ENCODE measurements around the gene HOXA2.

HOXA2 gene

DNA sequence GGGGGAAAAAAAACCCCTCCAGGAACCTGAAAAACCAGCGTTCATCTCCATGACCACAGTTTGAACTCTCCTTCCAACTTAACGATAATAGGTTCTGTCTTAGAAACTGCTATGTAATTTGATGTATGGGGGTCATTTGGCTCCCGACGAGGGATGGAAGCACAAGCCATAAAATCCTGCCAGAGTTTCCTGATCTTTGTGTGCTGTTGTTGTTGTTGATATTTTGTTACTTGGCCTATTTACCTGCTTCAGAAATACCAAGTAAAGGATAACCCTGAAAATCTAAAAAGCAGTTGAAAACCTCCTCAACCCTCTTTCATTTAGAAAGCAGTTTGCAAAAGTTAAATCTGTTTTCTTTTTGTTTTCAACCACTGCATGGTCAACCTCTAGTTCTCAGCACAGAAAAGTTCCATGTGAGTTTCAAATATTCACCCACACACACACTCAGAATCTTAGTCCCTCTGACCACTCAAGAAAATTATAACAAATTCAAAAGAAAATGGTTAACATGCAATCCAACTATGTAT lies 9.3 kb upstream of the HOXA2 start:
- no peak for DNase-seq (ENCODE audit: low read depth in 2 of 2)

DNA sequence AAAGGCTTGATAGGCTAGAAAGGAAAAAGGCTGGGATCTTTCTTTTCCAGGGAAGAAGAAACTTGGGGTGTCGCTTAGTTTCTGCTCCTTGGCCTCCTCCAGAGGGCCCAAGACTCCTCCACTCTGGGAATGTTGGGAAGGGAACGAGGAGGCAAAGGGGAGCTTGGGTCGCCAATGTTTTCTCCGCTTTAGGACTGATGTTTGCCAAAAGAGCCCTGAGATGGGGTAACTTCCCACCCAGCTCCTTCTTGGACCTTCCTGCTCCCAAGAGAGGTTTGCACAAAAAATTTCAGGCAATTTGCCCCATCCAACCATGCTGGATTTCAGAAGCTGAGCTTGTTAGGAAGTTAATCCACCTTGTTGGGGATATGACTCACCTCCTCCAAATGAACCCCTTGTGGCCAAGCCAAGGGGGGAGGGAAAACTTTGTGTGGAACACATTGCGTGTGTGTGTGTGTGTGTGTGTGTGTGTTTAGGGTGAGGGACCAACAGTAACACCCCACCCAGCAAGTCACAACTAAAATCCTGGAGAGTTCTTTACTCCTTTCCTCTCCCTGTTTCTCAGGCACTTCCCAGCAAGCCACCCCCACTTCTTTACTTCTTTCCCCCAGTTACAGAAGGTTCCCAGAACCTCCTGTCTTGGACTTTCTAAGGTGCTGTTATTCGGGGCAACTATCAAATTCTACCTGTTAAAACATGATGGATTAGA lies 8.7 kb upstream of the HOXA2 start:
- DNase-seq (ENCODE audit: low read depth in 2 of 2) = no peak

DNA sequence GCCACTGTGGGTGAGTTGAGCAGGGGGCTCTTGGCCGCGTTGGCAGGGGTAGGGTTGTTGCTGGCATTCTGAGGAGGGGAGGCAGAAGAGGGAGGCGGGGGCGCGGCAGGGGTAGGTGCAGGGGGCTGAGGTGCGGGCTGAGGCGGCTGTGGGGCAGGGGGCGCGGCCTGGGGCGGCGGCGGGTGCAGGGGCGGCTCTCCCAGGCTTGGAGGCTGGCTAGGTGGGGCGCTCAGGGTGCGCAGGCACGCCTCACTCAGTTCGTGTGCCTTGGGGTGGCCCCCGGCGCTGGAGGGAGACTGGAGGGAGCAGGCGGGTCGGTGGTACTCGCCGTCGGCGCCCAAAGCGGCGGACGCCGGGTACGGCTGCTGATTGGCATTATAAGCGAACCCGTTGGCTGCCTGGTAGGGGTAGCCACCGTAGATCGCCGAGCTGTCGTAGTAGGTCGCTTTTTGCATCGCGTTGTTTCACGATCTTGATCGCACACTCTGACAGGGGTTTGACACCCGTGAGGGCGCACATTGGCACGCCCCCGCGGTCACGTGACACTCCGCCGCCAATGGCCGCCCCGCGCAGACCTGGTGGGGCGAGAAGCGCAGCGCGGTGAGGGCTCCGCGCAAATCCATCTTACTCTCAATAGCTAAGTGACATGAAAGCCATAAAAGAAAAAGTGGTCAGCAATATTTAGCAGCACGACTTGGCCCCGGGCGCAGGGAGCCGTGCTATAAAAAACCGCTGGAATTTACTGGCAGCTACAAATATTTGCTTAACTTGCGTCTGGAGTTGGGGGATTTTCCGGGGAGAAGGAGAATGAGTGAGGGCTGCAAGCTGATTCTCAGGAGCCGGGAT lies 7.9 kb upstream of the HOXA2 start:
- no peak for DNase-seq (ENCODE audit: low read depth in 2 of 2)

DNA sequence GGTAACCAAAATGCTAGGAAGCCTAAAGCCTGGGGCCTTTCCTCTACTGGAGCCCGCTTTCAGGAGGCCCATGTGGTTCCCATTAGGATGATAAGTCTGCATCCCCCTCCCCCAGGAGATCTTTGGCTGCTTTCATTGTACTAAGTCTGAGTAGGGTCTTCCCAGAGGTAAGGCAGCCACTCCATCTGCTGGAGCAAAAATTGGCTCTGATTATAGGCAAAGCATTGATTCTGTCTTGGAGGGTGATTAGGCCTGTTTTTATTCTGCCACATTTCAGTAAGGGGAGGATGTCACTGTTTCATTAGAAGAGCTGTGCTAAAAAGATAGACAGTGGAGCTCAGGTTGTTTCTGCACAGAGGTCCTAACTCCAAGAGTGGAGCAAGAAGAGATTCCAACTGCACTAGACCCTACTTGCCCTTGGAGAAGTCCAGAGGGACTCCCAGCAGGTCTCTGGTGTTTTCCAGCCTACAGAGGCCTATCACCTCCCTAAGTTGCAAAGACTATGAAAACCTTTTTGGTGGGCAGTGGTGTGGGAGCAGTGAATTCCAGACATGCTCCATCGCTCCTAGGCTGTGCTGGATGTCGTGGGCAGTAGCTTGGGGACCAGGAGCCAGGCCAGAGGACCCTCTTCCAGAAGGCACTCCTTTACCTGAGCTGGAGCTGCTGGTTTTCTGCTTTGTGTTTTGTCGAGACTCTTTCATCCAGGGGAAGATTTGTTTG lies 7.1 kb upstream of the HOXA2 start:
- DNase-seq (ENCODE audit: low read depth in 2 of 2) = no peak

DNA sequence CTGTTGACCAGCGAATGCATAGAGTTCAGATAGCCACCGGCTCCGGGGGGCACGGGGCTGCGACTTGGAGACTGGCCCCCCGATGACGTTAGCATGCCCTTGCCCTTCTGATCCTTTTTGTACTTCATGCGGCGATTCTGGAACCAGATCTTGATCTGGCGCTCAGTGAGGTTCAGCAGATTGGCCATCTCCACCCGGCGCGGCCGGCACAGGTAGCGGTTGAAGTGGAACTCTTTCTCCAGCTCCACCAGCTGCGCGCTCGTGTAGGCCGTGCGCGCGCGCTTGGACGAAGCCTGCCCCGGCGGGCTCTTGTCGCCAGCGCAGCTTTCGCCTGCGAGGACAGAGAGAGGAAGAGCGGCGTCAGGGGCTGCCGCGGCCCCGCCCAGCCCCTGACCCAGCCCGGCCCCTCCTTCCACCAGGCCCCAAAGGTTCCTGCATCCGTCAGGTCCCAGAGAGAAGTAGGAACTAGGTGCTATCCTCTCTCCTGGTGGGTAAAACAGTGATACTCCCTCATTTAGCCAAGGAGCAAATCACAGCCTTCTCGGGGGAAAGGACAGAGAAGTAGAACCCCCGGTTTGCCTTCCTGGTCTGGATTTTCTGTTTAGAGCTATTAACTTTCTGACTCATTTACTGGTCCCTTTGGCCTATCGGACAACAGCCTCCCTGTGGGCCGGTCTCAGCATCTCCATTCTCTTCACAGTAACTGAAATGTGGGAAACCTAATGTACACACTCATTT lies 6.1 kb upstream of the HOXA2 start:
- DNase-seq (ENCODE audit: low read depth in 2 of 2) = no peak

DNA sequence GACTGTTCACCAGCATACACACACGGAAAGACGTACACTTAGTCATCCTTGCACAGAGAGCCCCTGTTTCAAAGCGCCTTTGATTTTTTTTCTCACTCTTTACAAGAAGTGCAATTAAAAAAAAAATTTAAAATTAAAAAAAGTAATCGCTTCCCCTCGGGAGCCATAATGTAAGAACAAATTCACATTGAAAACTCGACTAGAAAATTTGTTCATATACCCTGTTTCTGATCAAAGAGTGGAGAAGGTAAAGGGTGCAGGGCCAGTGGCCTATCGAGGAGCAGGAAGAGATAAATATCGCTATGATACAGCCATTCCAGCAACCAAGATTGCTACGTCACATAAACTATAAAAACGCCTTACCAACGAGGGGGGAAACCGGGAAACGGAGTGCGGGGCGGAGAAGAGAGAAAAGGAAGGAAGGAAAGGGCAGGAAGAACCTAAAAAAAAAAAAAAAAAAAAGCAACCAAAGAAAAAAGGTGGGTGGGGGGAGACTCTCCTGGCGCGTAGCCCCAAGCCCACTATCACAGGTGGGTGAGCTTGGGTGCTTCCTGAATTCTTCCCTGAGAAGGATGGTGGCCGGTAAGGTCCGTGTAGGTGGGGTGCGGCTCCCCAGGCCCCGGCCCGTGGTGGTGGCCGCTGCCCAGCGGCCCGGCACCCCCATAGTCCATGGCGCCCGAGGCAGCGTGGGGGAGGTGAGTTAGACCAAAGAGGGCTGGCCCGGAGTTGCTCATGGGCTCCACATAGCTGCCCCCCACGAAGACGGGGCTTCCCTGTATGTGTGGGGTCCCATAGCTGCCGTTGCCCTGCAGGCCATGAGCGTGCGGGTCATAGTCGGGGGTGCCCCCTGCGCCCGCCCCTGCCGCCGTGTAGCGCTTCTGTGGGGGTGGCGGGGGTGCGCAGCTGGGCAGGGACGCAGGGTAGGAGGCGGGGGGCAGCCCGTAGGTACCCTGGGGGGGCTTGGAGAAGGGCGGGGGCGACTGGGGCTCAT lies 5.2 kb upstream of the HOXA2 start:
- DNase-seq (ENCODE audit: low read depth in 2 of 2) = no peak

DNA sequence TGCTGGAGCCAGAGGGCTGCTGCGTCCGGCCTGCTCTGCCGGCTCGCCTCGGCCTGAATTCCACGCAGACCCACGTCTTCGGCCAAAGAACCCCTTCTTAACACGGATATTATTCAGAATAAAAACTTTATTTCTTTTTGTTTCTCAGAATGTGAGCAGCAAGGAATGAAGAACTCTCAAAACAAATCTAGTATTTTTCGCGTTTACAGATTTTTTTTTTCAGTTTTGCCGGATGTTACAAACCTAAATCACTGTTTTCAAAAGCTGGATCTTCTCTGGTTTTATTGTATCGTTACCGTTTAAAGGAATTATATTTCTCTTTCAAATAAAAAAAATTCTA lies 4.4 kb upstream of the HOXA2 start:
- no peak for DNase-seq (ENCODE audit: low read depth in 2 of 2)

DNA sequence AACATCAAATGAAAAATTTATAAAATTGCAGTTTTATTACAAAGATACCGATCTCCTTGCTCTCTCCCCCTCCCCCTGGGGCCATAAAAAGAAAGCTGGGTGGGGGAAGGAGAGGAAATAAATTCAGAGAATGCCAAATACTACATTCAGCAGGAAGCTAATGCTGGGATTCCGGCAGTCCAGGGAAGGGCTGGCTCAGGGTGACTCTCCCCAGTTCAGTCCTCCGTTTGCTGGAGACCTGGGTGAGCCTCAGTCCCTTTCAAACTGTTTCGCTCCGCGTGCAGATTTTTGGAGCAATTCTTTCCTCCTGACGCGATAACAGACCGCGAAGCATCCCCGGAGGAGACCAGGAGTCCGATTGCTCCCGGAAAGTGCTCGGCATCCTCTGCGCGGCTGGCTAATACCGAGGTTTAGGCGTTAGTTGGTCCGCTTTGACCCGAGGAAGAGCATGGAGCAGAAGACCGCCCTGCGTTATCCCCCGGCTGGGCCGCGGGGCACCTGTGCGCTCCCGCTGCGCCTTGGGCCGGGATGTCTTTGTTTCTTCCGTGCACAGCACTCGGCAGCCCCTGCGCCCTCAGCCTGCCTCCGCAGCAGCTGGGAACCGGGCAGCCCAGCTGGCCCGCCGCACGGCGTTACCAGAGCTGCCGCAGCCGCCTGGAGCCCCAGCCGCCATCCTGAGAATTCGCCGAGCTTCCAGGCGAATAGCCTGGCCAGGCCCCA lies 3.9 kb upstream of the HOXA2 start:
- DNase-seq (ENCODE audit: low read depth in 2 of 2) = no peak

DNA sequence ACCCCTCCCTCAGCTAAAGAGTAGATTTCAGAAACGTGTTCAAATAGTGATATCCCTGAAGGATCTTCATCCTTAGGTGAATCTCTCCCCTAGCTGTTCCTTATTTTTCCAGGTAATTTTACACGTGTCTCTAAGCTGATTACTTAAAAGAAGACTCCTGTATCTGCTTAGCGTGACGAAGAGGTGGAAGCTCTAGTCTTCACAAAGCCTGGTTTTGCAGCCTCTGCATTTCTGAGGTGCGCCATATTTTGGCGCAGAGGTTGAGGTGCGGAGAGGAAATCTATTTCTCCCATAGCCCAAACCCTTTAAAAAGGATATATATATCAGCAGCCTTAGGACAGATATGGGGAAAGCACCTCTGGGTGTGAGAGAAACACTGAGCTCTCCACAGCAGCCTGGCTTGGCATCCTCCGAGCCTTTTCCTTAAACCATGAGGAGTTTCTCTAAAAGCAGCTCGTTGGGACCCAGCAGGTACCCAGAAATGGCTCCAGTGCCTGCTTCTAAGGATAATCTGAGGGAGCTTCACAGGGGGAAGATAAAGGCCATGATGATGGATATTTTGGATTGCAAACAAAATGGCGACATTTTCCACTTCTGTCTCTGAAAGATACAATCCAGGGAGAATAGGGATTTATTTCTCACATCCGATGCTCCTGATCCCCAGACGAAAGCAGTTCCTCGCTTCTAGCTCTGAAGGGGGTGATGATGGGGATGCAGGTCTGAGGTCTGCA lies 3.0 kb upstream of the HOXA2 start:
- DNase-seq (ENCODE audit: low read depth in 2 of 2) = no peak

DNA sequence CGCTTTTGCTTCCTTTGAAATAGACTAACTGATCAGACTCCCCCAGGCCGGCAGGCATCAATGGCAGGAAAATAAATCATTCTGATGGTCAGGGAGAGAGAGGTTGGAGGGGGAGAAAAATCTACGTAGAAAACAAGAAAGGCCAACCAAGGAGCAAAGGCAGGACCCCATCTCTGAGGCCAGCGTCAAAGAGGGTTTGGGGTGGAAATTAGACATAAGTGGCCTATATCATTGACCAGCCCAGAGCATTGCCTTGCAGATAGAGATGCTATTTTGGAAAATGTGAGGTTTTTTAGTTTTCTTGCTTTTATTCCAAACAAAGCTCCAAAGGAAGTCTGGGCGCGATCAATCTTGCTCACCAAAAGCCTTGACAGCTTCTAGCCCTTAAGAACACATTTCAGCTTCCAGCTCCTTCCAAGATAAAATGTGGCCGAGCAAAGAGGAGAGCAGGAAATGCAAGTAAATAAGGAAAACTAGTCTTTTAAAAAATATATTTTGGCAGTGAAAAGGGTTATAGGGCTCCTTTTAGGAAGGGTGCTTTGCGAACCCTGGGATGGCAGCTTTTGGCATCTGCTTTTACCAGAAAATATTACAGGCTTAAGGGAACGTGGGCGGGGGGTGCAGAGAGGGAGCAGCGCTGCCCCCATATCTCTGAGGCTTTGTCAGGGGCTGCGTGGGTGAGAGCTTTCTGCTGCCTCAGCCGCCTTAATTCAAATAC lies 2.0 kb upstream of the HOXA2 start:
- DNase-seq (ENCODE audit: low read depth in 2 of 2) = no peak

DNA sequence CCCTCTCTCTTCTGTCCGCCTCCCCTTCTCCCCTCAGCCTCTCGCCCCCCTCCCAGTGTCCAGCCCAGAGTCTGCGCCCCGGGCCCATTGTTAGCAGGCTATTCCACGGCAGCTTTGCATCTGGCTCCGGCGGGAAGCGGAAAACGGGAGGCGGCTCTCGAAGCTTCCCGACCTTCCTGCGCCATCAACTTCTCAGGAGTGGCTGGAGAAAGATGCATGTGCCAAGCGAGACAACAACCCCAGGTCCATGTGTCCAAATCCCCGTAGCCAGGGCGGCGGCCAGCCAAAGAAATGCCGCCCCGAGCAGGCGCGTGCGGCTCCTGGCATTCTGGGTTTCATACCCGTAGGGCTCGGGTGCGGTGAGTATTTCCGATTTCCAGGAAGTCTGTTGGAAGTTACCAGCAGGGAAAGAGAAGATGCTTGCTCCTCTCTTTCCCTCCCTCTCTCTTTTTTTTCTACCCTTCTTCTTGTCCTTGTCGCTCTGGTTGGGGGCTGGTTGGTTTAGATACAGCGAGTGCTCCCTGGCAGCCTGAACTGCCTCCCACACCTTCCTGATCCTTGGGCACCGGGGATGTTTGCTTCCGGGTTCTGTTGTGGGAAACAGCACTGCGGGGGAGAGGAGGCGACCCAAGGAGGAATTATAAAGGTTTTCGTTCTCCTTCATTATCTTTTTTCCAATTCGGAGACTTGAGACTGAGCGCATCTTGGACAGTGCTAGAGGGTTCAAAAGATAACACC lies 1.2 kb upstream of the HOXA2 start:
- DNase-seq (ENCODE audit: low read depth in 2 of 2) = no peak

DNA sequence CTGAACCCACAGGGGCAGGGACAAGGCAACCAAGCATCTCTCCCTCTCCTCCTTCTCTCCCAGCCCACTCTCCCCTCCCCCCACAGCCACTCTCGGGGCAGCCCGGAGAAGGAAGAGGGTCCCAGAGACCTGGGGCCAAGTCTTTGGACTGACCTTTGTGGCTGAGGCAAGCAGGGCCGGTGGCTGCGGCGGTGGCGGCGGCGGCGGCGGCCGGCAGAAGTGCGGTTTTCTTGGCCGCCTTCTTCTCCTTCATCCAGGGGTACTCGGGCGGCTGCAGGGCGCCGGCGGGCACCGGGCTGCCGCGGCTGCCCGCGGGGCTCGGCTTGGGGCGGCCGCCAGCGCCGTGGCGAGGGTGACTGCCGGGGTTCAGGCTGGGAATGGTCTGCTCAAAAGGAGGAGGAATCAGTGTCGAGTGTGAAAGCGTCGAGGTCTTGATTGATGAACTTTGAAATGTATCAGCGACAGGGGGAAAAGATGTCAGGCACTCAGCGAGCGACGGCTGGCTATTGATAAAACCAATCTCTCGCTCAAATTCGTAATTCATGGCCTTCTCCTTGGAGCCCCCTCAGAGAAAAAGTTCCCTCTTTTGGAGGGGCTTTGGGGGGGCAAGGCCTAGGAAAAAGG lies 414 bp downstream of the HOXA2 start:
- no peak for DNase-seq (ENCODE audit: low read depth in 2 of 2)

DNA sequence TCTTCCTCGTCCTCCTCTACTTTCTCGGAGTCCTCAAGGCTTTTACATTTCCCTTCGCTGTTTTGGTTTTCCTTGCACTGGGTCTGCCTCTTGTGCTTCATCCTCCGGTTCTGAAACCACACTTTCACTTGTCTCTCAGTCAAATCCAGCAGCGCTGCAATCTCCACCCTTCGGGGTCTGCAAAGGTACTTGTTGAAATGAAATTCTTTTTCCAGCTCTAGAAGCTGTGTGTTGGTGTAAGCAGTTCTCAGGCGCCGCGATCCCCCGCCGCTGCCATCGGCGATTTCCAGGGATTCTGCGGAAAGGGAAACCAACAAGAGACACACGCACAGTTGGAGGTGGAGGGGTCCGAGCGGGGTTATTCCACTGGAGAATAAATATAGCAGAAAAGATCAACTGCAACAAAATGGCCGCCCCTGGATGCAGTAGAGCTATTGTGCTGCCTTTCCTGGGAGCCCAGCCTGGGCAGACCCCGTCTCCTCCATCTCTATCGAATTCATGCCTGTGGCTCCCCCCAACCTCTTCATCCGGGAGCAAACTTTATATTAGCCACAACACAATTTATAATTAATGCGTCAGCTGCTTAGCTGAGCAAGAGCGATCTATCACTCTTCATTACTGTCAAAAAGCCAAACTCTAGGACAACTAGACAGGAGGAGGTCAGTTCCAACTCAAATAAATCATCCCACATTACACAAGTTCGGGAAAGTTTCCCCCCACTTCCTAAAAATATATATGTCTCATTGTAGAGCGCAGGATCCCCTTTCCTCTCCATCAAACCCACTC lies 1.1 kb downstream of the HOXA2 start:
- no peak for DNase-seq (ENCODE audit: low read depth in 2 of 2)

DNA sequence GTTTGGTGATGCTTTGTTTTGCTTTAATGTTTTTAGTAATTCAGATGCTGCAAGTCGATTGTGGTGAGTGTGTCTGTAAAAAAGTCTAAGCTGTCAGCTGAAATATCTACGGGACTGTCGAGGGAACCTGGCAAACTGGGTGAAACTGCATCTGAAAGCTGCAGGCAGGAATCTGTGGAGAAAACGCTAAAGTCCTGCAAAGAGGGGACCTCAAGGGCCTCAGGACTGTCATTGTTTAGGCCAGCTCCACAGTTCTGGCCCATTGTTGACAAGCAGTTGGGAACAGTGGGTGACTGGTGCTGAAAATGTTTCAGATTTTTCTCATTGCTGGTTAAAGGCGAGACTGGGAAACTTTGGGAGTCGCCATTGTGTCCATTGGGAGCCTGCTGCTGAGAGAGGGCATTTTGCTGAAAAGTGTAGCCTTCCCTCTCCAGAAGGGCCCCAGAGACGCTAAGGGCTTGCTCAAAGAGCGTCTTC lies 1.8 kb downstream of the HOXA2 start:
- DNase-seq (ENCODE audit: low read depth in 2 of 2) = no peak

DNA sequence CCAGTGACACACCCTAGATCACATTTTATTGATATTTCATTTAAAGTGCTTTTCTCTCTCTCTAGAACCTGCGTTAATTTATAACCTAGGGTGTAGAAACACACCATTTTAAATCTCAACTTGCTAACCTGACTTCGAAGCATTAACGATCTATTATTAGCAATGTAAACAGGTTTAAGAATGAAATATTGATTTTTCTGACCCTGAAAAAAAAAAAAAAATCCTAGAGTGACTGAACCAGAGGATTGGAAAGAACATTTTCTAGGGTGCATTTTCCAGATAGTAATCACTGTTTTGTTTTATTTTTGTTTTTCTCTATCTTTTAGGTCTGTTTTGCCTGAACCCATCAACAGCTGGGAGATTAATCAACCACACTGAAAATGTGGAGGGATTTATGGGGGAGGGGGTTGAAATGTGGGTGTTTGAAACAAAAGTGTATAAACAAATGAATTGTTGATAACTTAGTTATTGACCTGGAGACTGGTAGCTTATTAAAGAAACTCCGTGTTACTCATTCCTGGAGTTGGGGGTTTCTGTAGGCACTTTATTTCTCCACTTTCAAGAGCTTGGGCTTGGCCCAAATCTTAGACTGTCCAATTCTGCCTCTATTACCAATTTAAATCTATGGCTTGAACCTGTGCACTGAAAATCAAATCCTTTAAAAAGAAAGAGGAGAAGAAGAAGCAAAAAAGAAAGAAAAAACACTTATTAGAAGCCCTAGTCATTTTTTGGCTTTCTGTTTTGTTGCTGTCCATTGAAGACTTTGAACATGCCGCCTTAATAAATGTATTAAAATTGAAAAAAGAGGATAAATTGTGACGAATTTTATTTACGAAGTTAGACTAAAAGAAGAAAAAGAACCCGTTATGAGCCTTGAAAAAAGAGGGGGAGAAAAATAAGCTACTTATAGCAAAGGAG lies 2.8 kb downstream of the HOXA2 start:
- DNase-seq (ENCODE audit: low read depth in 2 of 2) = no peak
